Measurements from ENCODE around the gene SCO2. TPM values are rescaled to one million over a fixed set of nuclear protein-coding genes. Genes with fewer than 3 reads are reported as not detected.
A peak's percentile ranks its signal among the peaks of the same experiment; 100 is the strongest.

SCO2 gene
- total RNA-seq, 2 experiments from 2014 or later: 4.1 to 4.9 TPM

DNA sequence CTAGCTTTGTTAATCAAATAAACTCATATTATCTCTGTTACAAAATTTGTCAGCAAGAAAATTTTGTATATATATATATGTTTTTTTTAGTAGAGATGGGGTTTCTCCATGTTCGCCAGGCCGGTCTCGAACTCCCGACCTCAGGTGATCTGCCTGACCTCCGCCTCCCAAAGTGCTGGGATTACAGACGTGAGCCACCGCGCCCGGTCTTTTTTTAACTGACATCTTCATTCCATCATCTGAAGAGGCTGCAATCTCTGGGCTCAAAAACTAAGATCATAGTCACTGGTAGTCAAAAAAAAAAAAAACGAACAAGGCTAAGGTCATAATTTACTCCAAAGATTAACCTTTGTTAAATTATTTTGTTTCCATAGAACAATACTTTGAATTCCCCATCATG, 15.0 kb upstream of the SCO2 start:
- H3K36me3 ChIP-seq (ENCODE audit: insufficient read depth, low read length): no peaks in the 10 kb centered on the region
- no peaks in the 10 kb centered on the region for H3K9me3 ChIP-seq (ENCODE audit: low read length)
- no peak for DNase-seq (ENCODE audit: low spot score)
- intact Hi-C loops (cut with micrococcal nuclease; ENCODE audit: unreplicated experiment): no loop called here
- peak overlapping the region; percentile 91 for H3K27ac ChIP-seq (ENCODE audit: low read depth, low read length, poor library complexity, severe bottlenecking)
- CTCF ChIA-PET (ENCODE audit: unreplicated experiment): interaction anchor here (0.9 to 1.1 kb wide), 2 partner anchors 11 to 23 kb away, joined by 3 read pairs; partner anchors contain the start of gene TYMP
- POLR2A ChIA-PET: interaction anchor here (0.7 to 2.1 kb wide), 8 partner anchors 8 to 80 kb away, joined by 3 to 12 read pairs (median 5); partner anchors contain the start of genes LMF2, NCAPH2 and SCO2
- no peak for TF ChIP-seq EZH2phosphoT487 (IDR thresholded peaks at IDR 0.05; ENCODE audit: borderline replicate concordance, low read depth, low read length)
- TF ChIP-seq, protein P1, sequence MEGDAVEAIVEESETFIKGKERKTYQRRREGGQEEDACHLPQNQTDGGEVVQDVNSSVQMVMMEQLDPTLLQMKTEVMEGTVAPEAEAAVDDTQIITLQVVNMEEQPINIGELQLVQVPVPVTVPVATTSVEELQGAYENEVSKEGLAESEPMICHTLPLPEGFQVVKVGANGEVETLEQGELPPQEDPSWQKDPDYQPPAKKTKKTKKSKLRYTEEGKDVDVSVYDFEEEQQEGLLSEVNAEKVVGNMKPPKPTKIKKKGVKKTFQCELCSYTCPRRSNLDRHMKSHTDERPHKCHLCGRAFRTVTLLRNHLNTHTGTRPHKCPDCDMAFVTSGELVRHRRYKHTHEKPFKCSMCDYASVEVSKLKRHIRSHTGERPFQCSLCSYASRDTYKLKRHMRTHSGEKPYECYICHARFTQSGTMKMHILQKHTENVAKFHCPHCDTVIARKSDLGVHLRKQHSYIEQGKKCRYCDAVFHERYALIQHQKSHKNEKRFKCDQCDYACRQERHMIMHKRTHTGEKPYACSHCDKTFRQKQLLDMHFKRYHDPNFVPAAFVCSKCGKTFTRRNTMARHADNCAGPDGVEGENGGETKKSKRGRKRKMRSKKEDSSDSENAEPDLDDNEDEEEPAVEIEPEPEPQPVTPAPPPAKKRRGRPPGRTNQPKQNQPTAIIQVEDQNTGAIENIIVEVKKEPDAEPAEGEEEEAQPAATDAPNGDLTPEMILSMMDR (conservative IDR thresholded peaks at IDR 0.05; ENCODE audit: low read length): no peak
- no TSS peak for BruUV-seq (replicated peaks)
- peaks cover 68% of the 10 kb centered on the region for H3K4me1 ChIP-seq (ENCODE audit: insufficient read depth, low read length, poor library complexity, severe bottlenecking)
- peak overlapping the region; percentile 75 for H3K4me2 ChIP-seq (ENCODE audit: low read length)
- no peaks in the 10 kb centered on the region for H3K79me2 ChIP-seq (ENCODE audit: insufficient read depth, low read depth, low read length)
- no peak overlapping the region for H3K4me3 ChIP-seq (ENCODE audit: low read depth, low read length, poor library complexity, severe bottlenecking)
- no peaks in the 10 kb centered on the region for H4K20me1 ChIP-seq (ENCODE audit: insufficient read depth, low read length)
- peak overlapping the region; percentile 64; the same call in 1 of the 2 replicates for H2AFZ ChIP-seq (ENCODE audit: low read length)
- H3K9me2 ChIP-seq (ENCODE audit: insufficient read depth, low read length): no peaks in the 10 kb centered on the region

DNA sequence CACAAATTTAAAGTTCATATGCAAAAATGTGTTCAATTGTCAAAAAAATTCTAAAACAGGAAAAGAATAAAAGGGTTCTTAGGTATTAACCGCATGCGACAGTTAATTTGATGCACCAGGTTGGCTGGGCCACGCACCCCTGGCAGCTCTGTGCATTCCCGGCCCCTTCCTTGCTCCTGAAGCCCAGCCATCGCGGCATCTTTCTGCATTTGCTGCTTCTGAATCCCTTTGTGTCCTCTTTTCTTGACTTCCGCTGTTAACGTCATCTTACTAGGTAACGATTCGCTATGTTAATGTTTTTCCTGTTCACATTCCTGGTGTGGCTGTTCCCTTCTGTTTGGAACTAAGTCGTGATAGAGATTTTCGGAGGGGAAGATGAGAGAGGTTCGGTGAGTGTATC, 12.4 kb upstream of the SCO2 start:
- H3K4me1 ChIP-seq (ENCODE audit: insufficient read depth, low read length, poor library complexity, severe bottlenecking): peaks cover 78% of the 10 kb centered on the region
- H3K4me3 ChIP-seq (ENCODE audit: low read depth, low read length, poor library complexity, severe bottlenecking): no peak overlapping the region
- H3K4me2 ChIP-seq (ENCODE audit: low read length): no peak overlapping the region
- ChIA-PET CTCF (ENCODE audit: unreplicated experiment) (no interaction called here), POLR2A (interaction anchor here (1.9 kb wide), 1 partner anchor 12 kb away, joined by 6 read pairs; the partner anchor contains the start of gene SCO2)
- BruUV-seq (replicated peaks): no TSS peak
- H3K9me2 ChIP-seq (ENCODE audit: insufficient read depth, low read length): no peaks in the 10 kb centered on the region
- intact Hi-C loops (cut with micrococcal nuclease; ENCODE audit: unreplicated experiment): no loop called here
- no peaks in the 10 kb centered on the region for H3K79me2 ChIP-seq (ENCODE audit: insufficient read depth, low read depth, low read length)
- DNase-seq (ENCODE audit: low spot score): no peak
- TF ChIP-seq, protein P1 (conservative IDR thresholded peaks at IDR 0.05; ENCODE audit: low read length): no peak
- TF ChIP-seq EZH2phosphoT487 (IDR thresholded peaks at IDR 0.05; ENCODE audit: borderline replicate concordance, low read depth, low read length): no peak
- H3K36me3 ChIP-seq (ENCODE audit: insufficient read depth, low read length): no peaks in the 10 kb centered on the region
- no peaks in the 10 kb centered on the region for H3K9me3 ChIP-seq (ENCODE audit: low read length)
- H2AFZ ChIP-seq (ENCODE audit: low read length): no peak overlapping the region
- no peaks in the 10 kb centered on the region for H4K20me1 ChIP-seq (ENCODE audit: insufficient read depth, low read length)
- no peak overlapping the region for H3K27ac ChIP-seq (ENCODE audit: low read depth, low read length, poor library complexity, severe bottlenecking)

DNA sequence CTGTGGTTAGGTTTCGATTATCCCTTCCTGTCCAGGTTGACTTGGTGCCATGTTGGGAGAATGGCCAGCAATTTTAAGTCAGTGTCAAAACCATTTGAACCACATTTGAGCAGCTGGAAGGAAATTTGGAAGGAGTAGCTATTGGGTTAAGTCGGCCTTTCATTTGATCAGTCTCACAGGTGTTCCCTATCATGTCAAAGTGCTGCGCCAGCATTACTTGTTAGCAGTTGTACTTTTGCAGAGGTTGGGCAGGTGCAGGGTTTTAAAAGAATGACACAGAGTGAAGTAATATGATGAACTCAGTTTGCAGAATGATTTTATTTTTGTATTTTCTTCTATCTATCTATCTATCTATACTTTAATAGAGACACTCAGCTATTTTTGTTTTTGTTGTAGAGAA, 10.8 kb upstream of the SCO2 start:
- Histone ChIP-seq H3K9me3 (ENCODE audit: low read length) (no peaks in the 10 kb centered on the region), H2AFZ (ENCODE audit: low read length) (no peak overlapping the region), H3K4me3 (ENCODE audit: low read depth, low read length, poor library complexity, severe bottlenecking) (no peak overlapping the region), H3K36me3 (ENCODE audit: insufficient read depth, low read length) (no peaks in the 10 kb centered on the region), H3K4me2 (ENCODE audit: low read length) (peak overlapping the region; percentile 4; the same call in 1 of the 2 replicates), H3K27ac (ENCODE audit: low read depth, low read length, poor library complexity, severe bottlenecking) (peak overlapping the region; percentile 85), H3K9me2 (ENCODE audit: insufficient read depth, low read length) (no peaks in the 10 kb centered on the region), H3K4me1 (ENCODE audit: insufficient read depth, low read length, poor library complexity, severe bottlenecking) (peaks cover 87% of the 10 kb centered on the region), H4K20me1 (ENCODE audit: insufficient read depth, low read length) (no peaks in the 10 kb centered on the region), H3K79me2 (ENCODE audit: insufficient read depth, low read depth, low read length) (no peaks in the 10 kb centered on the region)
- ChIA-PET CTCF (ENCODE audit: unreplicated experiment) (no interaction called here), POLR2A (interaction anchor here (0.6 to 1.9 kb wide), 4 partner anchors 11 to 167 kb away, joined by 3 to 6 read pairs (median 3); partner anchors contain the start of gene SCO2)
- TF ChIP-seq, protein P1 (conservative IDR thresholded peaks at IDR 0.05; ENCODE audit: low read length): no peak
- no peak for TF ChIP-seq EZH2phosphoT487 (IDR thresholded peaks at IDR 0.05; ENCODE audit: borderline replicate concordance, low read depth, low read length)
- intact Hi-C loops (cut with micrococcal nuclease; ENCODE audit: unreplicated experiment): no loop called here
- DNase-seq (ENCODE audit: low spot score): peak; percentile 36
- BruUV-seq (replicated peaks): no TSS peak

Measured in OCI-LY7 (cell line).